ENCODE results near the gene ALX1. TPM values are rescaled to one million over a fixed set of nuclear protein-coding genes. Genes with fewer than 3 reads are reported as not detected.

Gene ALX1
- total RNA-seq, 1 experiment from 2014 or later = not detected

DNA sequence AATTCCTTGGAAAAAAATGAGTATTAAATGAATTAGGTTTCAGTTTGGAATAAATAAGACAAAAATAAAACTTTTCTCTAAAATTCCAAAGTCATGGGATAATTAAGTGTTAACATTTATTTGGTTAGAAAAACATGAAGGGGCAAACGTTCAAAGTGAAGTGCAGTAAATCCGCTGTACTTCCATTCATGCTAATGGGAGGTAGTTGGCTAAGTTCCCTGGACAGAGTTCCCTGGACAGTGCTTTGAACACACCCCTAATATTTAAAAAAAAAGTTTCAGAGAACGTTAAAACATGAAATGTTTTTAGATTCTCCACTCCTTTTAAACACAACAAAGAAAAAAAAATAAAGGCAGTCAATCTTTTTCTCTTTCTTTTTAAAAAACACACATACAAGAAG, 16.3 kb downstream of the ALX1 start:
- Histone ChIP-seq H3K9me3 (no peaks in the 10 kb centered on the region), H3K4me3 (ENCODE audit: low read depth, low read length) (no peak overlapping the region), H3K4me1 (no peaks in the 10 kb centered on the region), H3K27me3 (replicated peaks; ENCODE audit: control insufficient read depth, insufficient read depth, low read length) (no peaks in the 10 kb centered on the region), H3K36me3 (ENCODE audit: control insufficient read depth, insufficient read depth, low read length) (no peaks in the 10 kb centered on the region)
- Mint-ChIP-seq H3K27me3 (ENCODE audit: insufficient read depth, unreplicated experiment) (no peaks in the 10 kb centered on the region), H3K36me3 (ENCODE audit: insufficient read depth, unreplicated experiment) (no peaks in the 10 kb centered on the region), H3K4me1 (ENCODE audit: low read depth, unreplicated experiment) (no peaks in the 10 kb centered on the region), H3K4me3 (ENCODE audit: unreplicated experiment) (no peak overlapping the region), H3K9me3 (ENCODE audit: unreplicated experiment) (no peaks in the 10 kb centered on the region), H3K27ac (ENCODE audit: unreplicated experiment) (no peak overlapping the region)
- BruUV-seq (replicated peaks) = no TSS peak
- ChIA-PET POLR2A (no interaction called here), CTCF (interaction anchor here (0.6 kb wide), 1 partner anchor 111 kb away, joined by 3 read pairs; no protein-coding TSS in a partner anchor)
- TF ChIP-seq, protein P1, sequence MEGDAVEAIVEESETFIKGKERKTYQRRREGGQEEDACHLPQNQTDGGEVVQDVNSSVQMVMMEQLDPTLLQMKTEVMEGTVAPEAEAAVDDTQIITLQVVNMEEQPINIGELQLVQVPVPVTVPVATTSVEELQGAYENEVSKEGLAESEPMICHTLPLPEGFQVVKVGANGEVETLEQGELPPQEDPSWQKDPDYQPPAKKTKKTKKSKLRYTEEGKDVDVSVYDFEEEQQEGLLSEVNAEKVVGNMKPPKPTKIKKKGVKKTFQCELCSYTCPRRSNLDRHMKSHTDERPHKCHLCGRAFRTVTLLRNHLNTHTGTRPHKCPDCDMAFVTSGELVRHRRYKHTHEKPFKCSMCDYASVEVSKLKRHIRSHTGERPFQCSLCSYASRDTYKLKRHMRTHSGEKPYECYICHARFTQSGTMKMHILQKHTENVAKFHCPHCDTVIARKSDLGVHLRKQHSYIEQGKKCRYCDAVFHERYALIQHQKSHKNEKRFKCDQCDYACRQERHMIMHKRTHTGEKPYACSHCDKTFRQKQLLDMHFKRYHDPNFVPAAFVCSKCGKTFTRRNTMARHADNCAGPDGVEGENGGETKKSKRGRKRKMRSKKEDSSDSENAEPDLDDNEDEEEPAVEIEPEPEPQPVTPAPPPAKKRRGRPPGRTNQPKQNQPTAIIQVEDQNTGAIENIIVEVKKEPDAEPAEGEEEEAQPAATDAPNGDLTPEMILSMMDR (IDR thresholded peaks at IDR 0.05; ENCODE audit: insufficient read depth in 1 of 2, low read depth in 1 of 2, low read length in 1 of 2, severe bottlenecking in 1 of 2, unreplicated experiment in 1 of 2) = no peak
- DNase-seq = no peak
- intact Hi-C loops (cut with micrococcal nuclease; ENCODE audit: unreplicated experiment) = no loop called here

DNA sequence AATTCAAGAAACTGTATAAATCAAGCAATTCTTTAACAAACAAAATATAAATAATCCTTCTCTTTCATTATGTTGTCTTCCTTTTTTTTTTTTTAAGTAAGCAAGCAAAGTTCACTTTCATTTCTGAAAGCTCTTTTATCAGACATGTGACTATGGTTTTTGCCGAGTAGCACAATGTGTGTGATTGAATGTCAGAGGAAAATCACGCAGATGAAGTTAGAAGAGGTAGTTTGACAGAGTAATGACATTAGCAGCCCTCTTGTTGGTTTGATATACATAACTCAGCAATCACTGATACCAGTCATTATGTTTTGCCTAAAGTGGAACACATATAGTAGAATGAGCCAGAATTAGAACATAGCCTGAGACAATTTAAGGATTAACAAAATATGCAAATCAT, 19.0 kb downstream of the ALX1 start:
- Mint-ChIP-seq H3K36me3 (ENCODE audit: insufficient read depth, unreplicated experiment) (no peaks in the 10 kb centered on the region), H3K27me3 (ENCODE audit: insufficient read depth, unreplicated experiment) (no peaks in the 10 kb centered on the region), H3K27ac (ENCODE audit: unreplicated experiment) (no peak overlapping the region), H3K4me1 (ENCODE audit: low read depth, unreplicated experiment) (no peaks in the 10 kb centered on the region), H3K4me3 (ENCODE audit: unreplicated experiment) (no peak overlapping the region), H3K9me3 (ENCODE audit: unreplicated experiment) (no peaks in the 10 kb centered on the region)
- no peaks in the 10 kb centered on the region for H3K36me3 ChIP-seq (ENCODE audit: control insufficient read depth, insufficient read depth, low read length)
- no peaks in the 10 kb centered on the region for H3K4me1 ChIP-seq
- CTCF ChIA-PET = no interaction called here
- intact Hi-C loops (cut with micrococcal nuclease; ENCODE audit: unreplicated experiment) = no loop called here
- TF ChIP-seq, protein P1 (IDR thresholded peaks at IDR 0.05; ENCODE audit: insufficient read depth in 1 of 2, low read depth in 1 of 2, low read length in 1 of 2, severe bottlenecking in 1 of 2, unreplicated experiment in 1 of 2) = no peak
- H3K9me3 ChIP-seq = no peaks in the 10 kb centered on the region
- no peak for DNase-seq
- no peaks in the 10 kb centered on the region for H3K27me3 ChIP-seq (replicated peaks; ENCODE audit: control insufficient read depth, insufficient read depth, low read length)
- POLR2A ChIA-PET = no interaction called here
- no peak overlapping the region for H3K4me3 ChIP-seq (ENCODE audit: low read depth, low read length)
- no TSS peak for BruUV-seq (replicated peaks)

DNA sequence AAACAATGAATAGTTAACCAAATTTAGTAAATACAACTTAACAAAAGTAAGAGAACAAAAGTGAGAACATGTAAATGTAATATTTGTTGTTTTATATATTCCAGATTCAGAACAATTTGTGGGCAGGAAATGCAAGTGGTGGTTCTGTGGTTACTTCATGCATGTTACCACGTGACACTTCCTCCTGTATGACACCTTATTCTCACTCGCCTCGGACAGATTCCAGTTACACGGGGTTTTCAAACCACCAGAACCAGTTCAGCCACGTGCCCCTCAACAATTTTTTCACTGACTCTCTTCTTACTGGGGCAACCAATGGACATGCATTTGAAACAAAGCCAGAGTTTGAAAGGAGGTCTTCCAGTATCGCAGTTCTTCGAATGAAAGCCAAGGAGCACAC, 21.0 kb downstream of the ALX1 start:
- H3K36me3 Mint-ChIP-seq (ENCODE audit: insufficient read depth, unreplicated experiment) = no peaks in the 10 kb centered on the region

More for the DNA sequence above, 21.0 kb downstream of the ALX1 start:
- DNase-seq = no peak
- Histone ChIP-seq H3K36me3 (ENCODE audit: control insufficient read depth, insufficient read depth, low read length) (no peaks in the 10 kb centered on the region), H3K27me3 (replicated peaks; ENCODE audit: control insufficient read depth, insufficient read depth, low read length) (no peaks in the 10 kb centered on the region), H3K4me1 (no peaks in the 10 kb centered on the region), H3K9me3 (no peaks in the 10 kb centered on the region), H3K4me3 (ENCODE audit: low read depth, low read length) (no peak overlapping the region)
- no TSS peak for BruUV-seq (replicated peaks)
- Mint-ChIP-seq H3K27me3 (ENCODE audit: insufficient read depth, unreplicated experiment) (no peaks in the 10 kb centered on the region), H3K4me3 (ENCODE audit: unreplicated experiment) (no peak overlapping the region), H3K27ac (ENCODE audit: unreplicated experiment) (no peak overlapping the region), H3K4me1 (ENCODE audit: low read depth, unreplicated experiment) (no peaks in the 10 kb centered on the region), H3K9me3 (ENCODE audit: unreplicated experiment) (no peaks in the 10 kb centered on the region)
- CTCF ChIA-PET = no interaction called here
- intact Hi-C loops (cut with micrococcal nuclease; ENCODE audit: unreplicated experiment) = no loop called here
- TF ChIP-seq, protein P1 (IDR thresholded peaks at IDR 0.05; ENCODE audit: insufficient read depth in 1 of 2, low read depth in 1 of 2, low read length in 1 of 2, severe bottlenecking in 1 of 2, unreplicated experiment in 1 of 2) = no peak
- POLR2A ChIA-PET = no interaction called here
